ENCODE results near the gene LRRC8D.
A peak's percentile ranks its signal among the peaks of the same experiment; 100 is the strongest.

Gene LRRC8D

GRCh38 chr1:89807983-89808382 lies 12.8 kb upstream of the LRRC8D start:
- no peak for DNase-seq

- no peak for DNase-seq
Measured at GRCh38 chr1:89808441-89809117, 12.3 kb upstream of the LRRC8D start.

- DNase-seq: no peak
Measured at GRCh38 chr1:89809556-89809955, 11.3 kb upstream of the LRRC8D start.

- DNase-seq: no peak
Measured at GRCh38 chr1:89810302-89810701, 10.5 kb upstream of the LRRC8D start.

GRCh38 chr1:89810880-89811279 lies 10.0 kb upstream of the LRRC8D start:
- no peak for DNase-seq

GRCh38 chr1:89812992-89813391 lies 7.8 kb upstream of the LRRC8D start:
- DNase-seq: no peak

GRCh38 chr1:89815040-89815439 lies 5.8 kb upstream of the LRRC8D start:
- no peak for DNase-seq

- DNase-seq: no peak
Measured at GRCh38 chr1:89815611-89816010, 5.2 kb upstream of the LRRC8D start.

GRCh38 chr1:89816366-89816765 lies 4.5 kb upstream of the LRRC8D start:
- DNase-seq: no peak

GRCh38 chr1:89821322-89822108 lies 683 bp downstream of the LRRC8D start:
- DNase-seq: peak; percentile 44

- no peak for DNase-seq
Measured at GRCh38 chr1:89822109-89822962, 1.5 kb downstream of the LRRC8D start.

- no peak for DNase-seq
Measured at GRCh38 chr1:89822999-89823628, 2.3 kb downstream of the LRRC8D start.

- no peak for DNase-seq
Measured at GRCh38 chr1:89823679-89824292, 3.0 kb downstream of the LRRC8D start.

GRCh38 chr1:89826594-89826993 lies 5.8 kb downstream of the LRRC8D start:
- no peak for DNase-seq

GRCh38 chr1:89827330-89827729 lies 6.5 kb downstream of the LRRC8D start:
- no peak for DNase-seq

GRCh38 chr1:89827902-89828301 lies 7.1 kb downstream of the LRRC8D start:
- DNase-seq: no peak

- no peak for DNase-seq
Measured at GRCh38 chr1:89829186-89829585, 8.4 kb downstream of the LRRC8D start.

GRCh38 chr1:89831462-89832120 lies 10.8 kb downstream of the LRRC8D start:
- no peak for DNase-seq

GRCh38 chr1:89832496-89833127 lies 11.8 kb downstream of the LRRC8D start:
- no peak for DNase-seq

- DNase-seq: no peak
Measured at GRCh38 chr1:89833183-89834082, 12.6 kb downstream of the LRRC8D start.

All from activated effector memory CD4-positive, alpha-beta T cell treated with Interleukin-2 at 50 U/mL for 16 hours (primary cell).